ENCODE data around the gene APBB2. TPM values are rescaled to one million over a fixed set of nuclear protein-coding genes. Genes with fewer than 3 reads are reported as not detected.

APBB2 gene
- total and polyA plus RNA-seq, 12 donors = 5.2 to 35.4 (median 26.3) TPM

GRCh38 chr4:40838742-40839141 is 375.6 kb downstream of the APBB2 start:
- DNase-seq = no peak
- Histone ChIP-seq H3K36me3 (peaks cover 0 to 48% (median 7%) of the 10 kb centered on the region in 9 donors), H3K4me3 (no peak overlapping the region), H3K9me3 (no peaks in the 10 kb centered on the region), H3K4me1 (peaks cover 0 to 34% (median 10%) of the 10 kb centered on the region in 9 donors), H3K27ac (no peak overlapping the region), H3K27me3 (no peaks in the 10 kb centered on the region)
- no peak for TF ChIP-seq CTCF (IDR thresholded peaks at IDR 0.05)
- intact Hi-C loops (cut with DNase I) = no loop called here
- ATAC-seq = no peak
- 92 to 93% methylated on average over 4 of the region's 4 CpGs for WGBS, 2 donors

- peak overlapping the region in 3 of 10 donors; percentile 7 to 46 (median 15) for H3K27ac ChIP-seq
- intact Hi-C loops (cut with DNase I) = no loop called here
- ATAC-seq (peak in 7 of 8 donors; percentile 67 to 86 (median 69)), DNase-seq (peak; percentile 24 to 25)
- WGBS, 2 donors = 68 to 76% methylated on average over 16 of the region's 16 CpGs
- peaks cover 0 to 21% (median 10%) of the 10 kb centered on the region in 9 donors for H3K4me1 ChIP-seq
- peaks cover 0 to 61% (median 7%) of the 10 kb centered on the region in 9 donors for H3K36me3 ChIP-seq
- no peak overlapping the region for H3K4me3 ChIP-seq
- TF ChIP-seq CTCF (IDR thresholded peaks at IDR 0.05) = no peak
- H3K27me3 ChIP-seq = no peaks in the 10 kb centered on the region
- no peaks in the 10 kb centered on the region for H3K9me3 ChIP-seq
Measured at GRCh38 chr4:40837094-40837870, 377.1 kb downstream of the APBB2 start.

DNA sequence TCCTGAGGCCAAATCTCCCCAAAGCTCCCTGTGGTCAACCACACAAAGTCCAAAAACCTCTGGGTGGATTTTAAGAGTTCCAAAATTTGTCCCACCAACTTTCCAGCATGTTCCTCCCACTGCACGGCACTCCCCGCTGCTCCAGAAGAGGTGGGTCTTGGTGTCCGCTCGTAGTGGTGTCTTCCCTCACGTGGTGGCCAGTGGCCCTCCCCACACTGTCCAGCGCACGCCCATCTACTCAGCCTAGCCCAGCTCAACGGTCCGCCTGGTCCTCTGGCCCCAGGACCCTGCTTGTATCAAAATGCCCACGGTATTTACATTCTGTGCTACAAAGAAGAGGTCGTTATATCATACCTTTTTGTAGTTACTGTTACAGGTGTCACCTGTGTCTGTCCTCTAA is 381.1 kb downstream of the APBB2 start:
- H3K9me3 ChIP-seq = no peaks in the 10 kb centered on the region
- no peak overlapping the region for H3K4me3 ChIP-seq
- intact Hi-C loops (cut with DNase I) = no loop called here
- DNase-seq = no peak
- 93 to 97% methylated on average over 11 of the region's 11 CpGs for WGBS, 2 donors
- ATAC-seq = no peak
- no peaks in the 10 kb centered on the region for H3K27me3 ChIP-seq
- H3K27ac ChIP-seq = no peak overlapping the region
- H3K4me1 ChIP-seq = peaks cover 0 to 9% (median 0%) of the 10 kb centered on the region in 9 donors
- peaks cover 0 to 95% (median 13%) of the 10 kb centered on the region in 9 donors for H3K36me3 ChIP-seq
- TF ChIP-seq CTCF (IDR thresholded peaks at IDR 0.05) = no peak

GRCh38 chr4:40832175-40832574 is 382.2 kb downstream of the APBB2 start:
- H3K36me3 ChIP-seq = peaks cover 0 to 98% (median 17%) of the 10 kb centered on the region in 9 donors
- WGBS, 2 donors = 86% methylated on average over 11 of the region's 11 CpGs
- no peak for ATAC-seq

More at GRCh38 chr4:40832175-40832574, 382.2 kb downstream of the APBB2 start:
- Histone ChIP-seq H3K4me3 (no peak overlapping the region), H3K9me3 (no peaks in the 10 kb centered on the region), H3K4me1 (peaks cover 0 to 6% (median 0%) of the 10 kb centered on the region in 9 donors), H3K27me3 (no peaks in the 10 kb centered on the region), H3K27ac (no peak overlapping the region)
- no peak for DNase-seq
- intact Hi-C loops (cut with DNase I) = no loop called here
- TF ChIP-seq CTCF (IDR thresholded peaks at IDR 0.05) = no peak

All from heart right ventricle (tissue), 16 donors.